Measurements from ENCODE around the gene TLK2.
A peak's percentile ranks its signal among the peaks of the same experiment; 100 is the strongest.

TLK2 gene

DNA sequence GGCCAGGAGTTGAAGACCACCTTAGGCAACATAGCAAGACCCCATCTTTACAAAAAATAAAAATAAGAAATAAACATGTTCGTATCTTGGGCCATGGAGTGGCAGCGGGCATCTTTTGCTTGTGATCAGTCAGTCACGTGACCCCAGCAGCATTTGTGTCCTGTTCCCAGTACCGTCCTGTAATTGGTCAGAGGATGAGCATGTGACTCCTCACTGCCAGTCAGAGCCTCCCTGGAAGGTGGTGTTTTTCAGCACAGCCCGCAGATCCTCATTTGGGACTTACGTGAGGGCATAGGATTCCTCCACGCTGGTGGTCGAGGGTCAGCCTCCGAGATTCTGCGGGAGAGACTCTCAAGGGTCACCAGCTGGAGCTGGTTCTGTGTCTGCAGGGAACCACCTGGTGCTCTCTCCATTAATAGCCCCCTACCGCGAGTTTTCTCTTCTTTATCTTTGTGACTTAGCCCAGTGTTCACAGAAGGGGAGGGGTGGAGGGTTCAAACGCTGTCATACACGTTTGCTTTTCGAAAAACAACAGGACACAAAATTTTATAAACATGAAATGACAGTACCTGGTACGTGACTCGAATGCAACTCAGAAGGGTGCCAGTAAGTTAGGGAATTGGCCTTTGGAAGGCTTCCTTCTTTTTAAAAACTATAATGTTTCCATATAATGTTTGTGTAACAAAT, 166.0 kb downstream of the TLK2 start:
- TF ChIP-seq, protein P1, sequence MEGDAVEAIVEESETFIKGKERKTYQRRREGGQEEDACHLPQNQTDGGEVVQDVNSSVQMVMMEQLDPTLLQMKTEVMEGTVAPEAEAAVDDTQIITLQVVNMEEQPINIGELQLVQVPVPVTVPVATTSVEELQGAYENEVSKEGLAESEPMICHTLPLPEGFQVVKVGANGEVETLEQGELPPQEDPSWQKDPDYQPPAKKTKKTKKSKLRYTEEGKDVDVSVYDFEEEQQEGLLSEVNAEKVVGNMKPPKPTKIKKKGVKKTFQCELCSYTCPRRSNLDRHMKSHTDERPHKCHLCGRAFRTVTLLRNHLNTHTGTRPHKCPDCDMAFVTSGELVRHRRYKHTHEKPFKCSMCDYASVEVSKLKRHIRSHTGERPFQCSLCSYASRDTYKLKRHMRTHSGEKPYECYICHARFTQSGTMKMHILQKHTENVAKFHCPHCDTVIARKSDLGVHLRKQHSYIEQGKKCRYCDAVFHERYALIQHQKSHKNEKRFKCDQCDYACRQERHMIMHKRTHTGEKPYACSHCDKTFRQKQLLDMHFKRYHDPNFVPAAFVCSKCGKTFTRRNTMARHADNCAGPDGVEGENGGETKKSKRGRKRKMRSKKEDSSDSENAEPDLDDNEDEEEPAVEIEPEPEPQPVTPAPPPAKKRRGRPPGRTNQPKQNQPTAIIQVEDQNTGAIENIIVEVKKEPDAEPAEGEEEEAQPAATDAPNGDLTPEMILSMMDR (conservative IDR thresholded peaks at IDR 0.05; ENCODE audit: low read length), result no peak
- DNase-seq (ENCODE audit: low read depth), result no peak
- H3K4me3 ChIP-seq (ENCODE audit: low read length), result no peak overlapping the region

- DNase-seq (ENCODE audit: low read depth), result no peak
- TF ChIP-seq, protein P1 (conservative IDR thresholded peaks at IDR 0.05; ENCODE audit: low read length), result no peak
Observed at GRCh38 chr17:62648251-62648955, 169.8 kb downstream of the TLK2 start.

GRCh38 chr17:62648956-62649294, 170.3 kb downstream of the TLK2 start:
- TF ChIP-seq, protein P1 (conservative IDR thresholded peaks at IDR 0.05; ENCODE audit: low read length), result no peak
- no peak overlapping the region for H3K4me3 ChIP-seq (ENCODE audit: low read length)
- no peak for DNase-seq (ENCODE audit: low read depth)

More at GRCh38 chr17:62648251-62648955, 169.8 kb downstream of the TLK2 start:
- H3K4me3 ChIP-seq (ENCODE audit: low read length), result no peak overlapping the region

DNA sequence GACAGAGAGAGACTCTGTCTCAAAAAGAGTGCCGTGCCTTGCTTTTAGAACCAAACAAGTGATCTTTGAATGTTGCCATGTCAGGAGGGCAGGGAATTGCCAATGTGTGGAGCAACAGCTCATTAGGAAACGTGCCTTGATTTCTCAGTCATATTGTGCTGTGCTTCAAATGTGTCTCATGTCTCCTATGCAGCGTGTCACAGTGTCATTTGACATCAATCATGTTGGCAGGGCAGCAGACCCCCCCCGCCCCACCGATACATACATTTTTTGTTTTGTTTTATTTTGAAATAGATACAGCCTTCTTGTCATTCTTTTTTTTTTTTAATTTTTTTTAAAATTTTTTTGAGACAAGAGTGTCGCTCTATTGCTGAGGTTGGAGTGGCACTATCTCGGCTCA, 170.9 kb downstream of the TLK2 start:
- peak; percentile 35 for DNase-seq (ENCODE audit: low read depth)
- H3K4me3 ChIP-seq (ENCODE audit: low read length), result no peak overlapping the region
- TF ChIP-seq, protein P1 (conservative IDR thresholded peaks at IDR 0.05; ENCODE audit: low read length), result no peak

DNA sequence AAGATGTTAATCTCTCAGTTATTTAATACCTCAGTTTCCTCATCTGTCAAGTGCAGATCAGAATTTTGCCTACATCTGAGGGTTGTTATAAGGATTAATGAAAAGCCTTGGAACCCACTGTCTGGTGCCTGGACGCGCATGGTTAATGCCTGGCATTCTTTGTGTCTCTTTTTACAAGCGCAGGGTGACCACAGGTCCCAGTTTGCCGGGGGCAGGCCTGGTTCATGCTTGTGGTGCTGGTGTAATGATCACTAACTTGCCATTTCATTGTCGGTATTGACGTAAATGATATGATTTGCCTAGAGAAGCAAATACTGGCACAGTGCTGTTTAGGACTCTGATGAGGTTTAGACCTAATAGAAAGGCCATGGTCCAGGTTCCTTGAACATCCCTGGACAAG, 172.0 kb downstream of the TLK2 start:
- TF ChIP-seq, protein P1 (conservative IDR thresholded peaks at IDR 0.05; ENCODE audit: low read length), result no peak
- no peak overlapping the region for H3K4me3 ChIP-seq (ENCODE audit: low read length)
- no peak for DNase-seq (ENCODE audit: low read depth)

DNA sequence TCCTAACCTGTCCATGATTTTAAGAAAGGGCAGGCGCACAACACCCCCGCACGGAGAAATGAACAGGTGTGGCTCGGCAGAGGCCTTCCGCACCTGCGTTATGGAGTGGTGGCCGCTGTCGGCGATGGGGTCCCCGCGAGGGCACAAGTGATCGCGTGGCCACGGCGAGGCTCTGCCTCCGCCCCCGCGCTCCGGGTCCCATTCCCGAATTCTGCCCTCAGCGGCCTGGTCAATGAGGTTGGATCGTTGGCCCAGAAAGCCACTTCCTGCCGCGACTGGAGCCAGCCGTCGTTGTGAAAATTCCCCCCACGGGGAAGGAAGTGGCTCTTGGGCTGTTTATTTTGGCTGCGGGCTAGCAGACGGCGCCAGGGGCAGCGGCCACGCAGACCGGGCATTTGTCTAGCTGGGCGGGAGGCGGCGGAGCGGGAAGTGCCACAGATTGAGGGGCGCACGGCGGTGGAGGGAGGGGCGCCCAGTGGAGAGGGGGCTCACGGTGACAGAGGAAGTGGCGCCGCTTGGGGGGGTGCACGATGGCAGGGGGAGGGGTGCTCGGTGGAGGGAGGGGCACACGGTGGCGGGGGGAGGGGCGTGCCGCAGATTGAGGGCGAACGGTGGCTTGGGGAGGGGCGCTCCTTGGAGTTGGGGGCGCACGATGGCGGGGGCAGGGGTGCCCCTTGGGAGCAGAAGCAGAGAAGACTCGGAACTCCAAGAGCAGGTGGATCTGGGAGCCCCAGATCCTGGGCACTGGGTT, 173.8 kb downstream of the TLK2 start:
- DNase-seq (ENCODE audit: low read depth), result peak; percentile 85
- peak overlapping the region; percentile 48 for H3K4me3 ChIP-seq (ENCODE audit: low read length)
- TF ChIP-seq, protein P1 (conservative IDR thresholded peaks at IDR 0.05; ENCODE audit: low read length), result no peak
